ENCODE data around the gene COL4A1. TPM values are rescaled to one million over a fixed set of nuclear protein-coding genes. Genes with fewer than 3 reads are reported as not detected.
A peak's percentile ranks its signal among the peaks of the same experiment; 100 is the strongest.

COL4A1 gene
- total and polyA plus RNA-seq, 2 experiments from 2014 or later = 184 to 519 TPM

- TF ChIP-seq EZH2phosphoT487 (IDR thresholded peaks at IDR 0.05; ENCODE audit: insufficient read depth, low read depth) (no peak), EZH2 (IDR thresholded peaks at IDR 0.05; ENCODE audit: insufficient read depth, poor library complexity, severe bottlenecking) (no peak)
- Histone ChIP-seq H3K9me2 (ENCODE audit: insufficient read depth) (no peaks in the 10 kb centered on the region), H3K9ac (no peak overlapping the region), H3K36me3 (ENCODE audit: low read depth) (no peaks in the 10 kb centered on the region), H3K4me1 (ENCODE audit: insufficient read depth) (peaks cover 26% of the 10 kb centered on the region), H3K27ac (no peak overlapping the region), H2AFZ (no peak overlapping the region), H3K9me3 (ENCODE audit: low read depth) (no peaks in the 10 kb centered on the region), H3K4me2 (ENCODE audit: unreplicated experiment) (no peak overlapping the region), H3K79me2 (ENCODE audit: insufficient read depth) (0 out of 2 replicates have a peak, but pooled peaks cover 7% of the 10 kb centered on the region), H4K20me1 (ENCODE audit: insufficient read depth) (no peaks in the 10 kb centered on the region), H3K4me3 (no peak overlapping the region), H3K27me3 (replicated peaks; ENCODE audit: insufficient read depth) (no peaks in the 10 kb centered on the region), H3F3A (ENCODE audit: insufficient read depth) (peaks cover 33% of the 10 kb centered on the region)
- in situ Hi-C loops (cut with MboI) = no loop called here
- no peak for DNase-seq
- 83 to 85% methylated on average over 9 of the region's 9 CpGs for WGBS, 2 experiments (ENCODE audit: low coverage in 1 of 2, low lambda C conversion rate in 2 of 2, missing lambda C conversion rate in 2 of 2)
Measured at GRCh38 chr13:110254751-110255553, 52.0 kb downstream of the COL4A1 start.

GRCh38 chr13:110254151-110254679, 52.7 kb downstream of the COL4A1 start:
- H3K79me2 ChIP-seq (ENCODE audit: insufficient read depth) = 0 out of 2 replicates have a peak, but pooled peaks cover 5% of the 10 kb centered on the region
- H2AFZ ChIP-seq = no peak overlapping the region
- no peaks in the 10 kb centered on the region for H3K27me3 ChIP-seq (replicated peaks; ENCODE audit: insufficient read depth)
- in situ Hi-C loops (cut with MboI) = no loop called here
- no peaks in the 10 kb centered on the region for H4K20me1 ChIP-seq (ENCODE audit: insufficient read depth)
- TF ChIP-seq EZH2 (IDR thresholded peaks at IDR 0.05; ENCODE audit: insufficient read depth, poor library complexity, severe bottlenecking) (no peak), EZH2phosphoT487 (IDR thresholded peaks at IDR 0.05; ENCODE audit: insufficient read depth, low read depth) (no peak)
- no peak overlapping the region for H3K4me2 ChIP-seq (ENCODE audit: unreplicated experiment)
- WGBS, 2 experiments (ENCODE audit: low coverage in 1 of 2, low lambda C conversion rate in 2 of 2, missing lambda C conversion rate in 2 of 2) = 95 to 98% methylated on average over 7 of the region's 7 CpGs
- H3K9me3 ChIP-seq (ENCODE audit: low read depth) = no peaks in the 10 kb centered on the region
- no peaks in the 10 kb centered on the region for H3K36me3 ChIP-seq (ENCODE audit: low read depth)
- peaks cover 27% of the 10 kb centered on the region for H3K4me1 ChIP-seq (ENCODE audit: insufficient read depth)
- no peak overlapping the region for H3K4me3 ChIP-seq
- no peak overlapping the region for H3K27ac ChIP-seq
- H3F3A ChIP-seq (ENCODE audit: insufficient read depth) = peaks cover 33% of the 10 kb centered on the region
- no peak for DNase-seq
- H3K9me2 ChIP-seq (ENCODE audit: insufficient read depth) = no peaks in the 10 kb centered on the region
- no peak overlapping the region for H3K9ac ChIP-seq

- Histone ChIP-seq H3K79me2 (ENCODE audit: insufficient read depth) (no peaks in the 10 kb centered on the region), H3K9me2 (ENCODE audit: insufficient read depth) (no peaks in the 10 kb centered on the region), H3K4me3 (no peak overlapping the region), H3F3A (ENCODE audit: insufficient read depth) (peaks cover 43% of the 10 kb centered on the region), H3K27ac (peak overlapping the region; percentile 47), H3K27me3 (replicated peaks; ENCODE audit: insufficient read depth) (no peaks in the 10 kb centered on the region), H3K9me3 (ENCODE audit: low read depth) (no peaks in the 10 kb centered on the region), H2AFZ (no peak overlapping the region), H4K20me1 (ENCODE audit: insufficient read depth) (no peaks in the 10 kb centered on the region), H3K9ac (no peak overlapping the region), H3K36me3 (ENCODE audit: low read depth) (no peaks in the 10 kb centered on the region), H3K4me1 (ENCODE audit: insufficient read depth) (peaks cover 32% of the 10 kb centered on the region), H3K4me2 (ENCODE audit: unreplicated experiment) (no peak overlapping the region)
- in situ Hi-C loops (cut with MboI) = no loop called here
- TF ChIP-seq EZH2phosphoT487 (IDR thresholded peaks at IDR 0.05; ENCODE audit: insufficient read depth, low read depth) (no peak), EZH2 (IDR thresholded peaks at IDR 0.05; ENCODE audit: insufficient read depth, poor library complexity, severe bottlenecking) (no peak)
- whole genome bisulfite sequencing, 2 experiments (ENCODE audit: low coverage in 1 of 2, low lambda C conversion rate in 2 of 2, missing lambda C conversion rate in 2 of 2) = 95 to 98% methylated on average over 12 of the region's 12 CpGs
- DNase-seq = no peak
Measured at GRCh38 chr13:110251193-110251819, 55.7 kb downstream of the COL4A1 start.

GRCh38 chr13:110250258-110250891, 56.6 kb downstream of the COL4A1 start:
- no peaks in the 10 kb centered on the region; the same call in 1 of the 2 replicates for H3K79me2 ChIP-seq (ENCODE audit: insufficient read depth)
- no peaks in the 10 kb centered on the region for H3K9me2 ChIP-seq (ENCODE audit: insufficient read depth)
- peaks cover 38% of the 10 kb centered on the region for H3K4me1 ChIP-seq (ENCODE audit: insufficient read depth)
- whole genome bisulfite sequencing, 2 experiments (ENCODE audit: low coverage in 1 of 2, low lambda C conversion rate in 2 of 2, missing lambda C conversion rate in 2 of 2) = 42 to 46% methylated on average over 10 of the region's 10 CpGs
- in situ Hi-C loops (cut with MboI) = no loop called here
- TF ChIP-seq EZH2phosphoT487 (IDR thresholded peaks at IDR 0.05; ENCODE audit: insufficient read depth, low read depth) = no peak
- TF ChIP-seq EZH2 (IDR thresholded peaks at IDR 0.05; ENCODE audit: insufficient read depth, poor library complexity, severe bottlenecking) = no peak
- peaks cover 48% of the 10 kb centered on the region for H3F3A ChIP-seq (ENCODE audit: insufficient read depth)
- H3K9ac ChIP-seq = no peak overlapping the region; the same call in 1 of the 2 replicates
- H2AFZ ChIP-seq = no peak overlapping the region
- no peaks in the 10 kb centered on the region for H3K27me3 ChIP-seq (replicated peaks; ENCODE audit: insufficient read depth)
- H4K20me1 ChIP-seq (ENCODE audit: insufficient read depth) = no peaks in the 10 kb centered on the region
- no peak overlapping the region for H3K4me3 ChIP-seq
- H3K4me2 ChIP-seq (ENCODE audit: unreplicated experiment) = peak overlapping the region; percentile 26
- no peaks in the 10 kb centered on the region for H3K36me3 ChIP-seq (ENCODE audit: low read depth)
- H3K9me3 ChIP-seq (ENCODE audit: low read depth) = no peaks in the 10 kb centered on the region
- peak; percentile 89 for DNase-seq
- H3K27ac ChIP-seq = peak overlapping the region; percentile 47

Data from GM23248 (cell line).